ENCODE data around the gene GTPBP6.

- TF ChIP-seq CTCF (IDR thresholded peaks at IDR 0.05 in 8 of 11, conservative IDR thresholded peaks at IDR 0.05 in 3 of 11): no peak
- no peak for TF ChIP-seq POLR2AphosphoS5 (IDR thresholded peaks at IDR 0.05)
These were observed 30.6 kb upstream of the GTPBP6 start for GRCh38 chrX:349196-349595.

Measured in spleen (tissue), 7 donors.